Pons (tissue), 1 donor: ENCODE results near the gene SLC39A11.
"Not testable (repeated sequence)": the region's sequence is repeated elsewhere in the genome, so short reads cannot be mapped to it uniquely, and the experiment has no call there.

ENCODE experiments used
- DNase-seq: peaks from one replicate; pipeline ENCODE4 v3.0.0-alpha.2; 2016; ENCODE audit warnings: low spot score

The SLC39A11 gene

DNA sequence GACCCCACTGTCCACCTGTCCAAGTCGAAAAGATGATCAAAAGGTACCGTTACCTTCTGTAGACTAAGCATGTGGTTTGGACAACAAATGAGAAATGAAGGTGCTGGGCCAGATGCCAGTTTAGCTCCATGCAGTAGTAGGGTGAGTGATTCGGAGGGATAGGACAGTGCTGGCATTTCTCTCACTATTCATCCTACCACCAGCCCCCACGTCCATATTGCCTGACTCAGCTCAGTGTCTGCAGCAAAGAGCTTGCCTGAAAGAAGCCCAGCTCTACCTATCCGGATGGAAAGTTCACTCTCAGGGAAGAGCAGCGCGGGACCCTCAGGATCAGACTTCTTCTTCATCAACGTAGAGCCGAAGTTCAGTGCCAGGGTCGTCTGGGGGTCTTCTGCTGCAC, 145.0 kb downstream of the SLC39A11 start:
- DNase-seq, result no peak

DNA sequence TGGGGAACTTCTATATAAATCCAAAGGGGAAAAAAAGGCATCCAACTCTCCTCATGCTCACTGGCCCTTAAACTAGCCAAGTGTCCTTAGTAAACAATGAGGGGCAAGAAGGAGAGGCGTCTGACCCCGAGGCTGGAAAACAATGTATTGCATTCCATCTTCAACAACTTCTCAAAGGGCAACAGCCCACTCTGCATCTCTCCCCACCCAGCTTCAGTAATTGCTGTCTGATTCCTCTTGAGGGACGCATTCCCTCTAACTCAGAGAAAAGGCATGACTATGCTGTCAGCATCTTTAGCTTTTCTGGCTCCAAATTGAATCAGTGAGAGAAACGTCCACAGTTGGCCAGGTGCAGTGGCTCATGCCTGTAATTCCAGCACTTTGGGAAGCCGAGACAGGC, 145.8 kb downstream of the SLC39A11 start:
- no peak for DNase-seq

DNA sequence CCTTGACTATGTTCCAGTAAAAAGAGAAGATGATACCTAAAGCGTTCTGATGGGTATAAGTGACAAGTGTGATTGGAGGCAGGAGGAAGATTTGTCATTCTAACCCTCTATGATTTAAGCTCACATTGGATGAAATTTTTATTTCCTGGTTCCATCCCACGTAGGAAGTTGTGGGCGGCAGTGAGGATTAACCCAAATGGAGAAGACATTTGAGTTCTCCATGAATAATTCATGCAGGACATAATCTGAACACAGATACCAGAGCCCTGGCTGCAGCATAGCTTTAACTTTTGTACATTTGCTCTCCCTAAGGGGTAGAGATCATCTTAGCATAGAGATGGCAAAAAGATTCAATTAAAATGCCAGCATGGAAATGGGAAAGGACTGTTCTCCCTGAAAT, 146.3 kb downstream of the SLC39A11 start:
- no peak for DNase-seq

DNA sequence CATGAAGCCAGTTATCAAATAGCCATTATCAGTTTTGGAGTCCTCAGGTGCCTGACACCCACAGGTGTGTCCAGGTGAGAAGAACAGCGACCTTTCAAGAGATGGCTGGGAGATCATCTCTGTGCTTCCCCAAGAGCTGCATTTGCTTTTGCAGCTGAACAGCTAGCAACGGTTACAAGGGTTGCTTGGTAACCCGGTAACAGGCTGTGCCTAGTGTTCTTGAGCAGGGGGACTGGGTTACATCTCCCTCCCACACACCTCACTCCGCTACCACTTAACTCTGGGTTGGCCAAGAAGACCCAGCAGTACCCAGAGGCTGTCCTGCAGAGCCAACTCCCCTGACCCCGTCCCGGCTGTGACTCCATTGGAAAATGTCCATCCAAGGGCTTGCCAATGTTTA, 147.0 kb downstream of the SLC39A11 start:
- no peak for DNase-seq

DNA sequence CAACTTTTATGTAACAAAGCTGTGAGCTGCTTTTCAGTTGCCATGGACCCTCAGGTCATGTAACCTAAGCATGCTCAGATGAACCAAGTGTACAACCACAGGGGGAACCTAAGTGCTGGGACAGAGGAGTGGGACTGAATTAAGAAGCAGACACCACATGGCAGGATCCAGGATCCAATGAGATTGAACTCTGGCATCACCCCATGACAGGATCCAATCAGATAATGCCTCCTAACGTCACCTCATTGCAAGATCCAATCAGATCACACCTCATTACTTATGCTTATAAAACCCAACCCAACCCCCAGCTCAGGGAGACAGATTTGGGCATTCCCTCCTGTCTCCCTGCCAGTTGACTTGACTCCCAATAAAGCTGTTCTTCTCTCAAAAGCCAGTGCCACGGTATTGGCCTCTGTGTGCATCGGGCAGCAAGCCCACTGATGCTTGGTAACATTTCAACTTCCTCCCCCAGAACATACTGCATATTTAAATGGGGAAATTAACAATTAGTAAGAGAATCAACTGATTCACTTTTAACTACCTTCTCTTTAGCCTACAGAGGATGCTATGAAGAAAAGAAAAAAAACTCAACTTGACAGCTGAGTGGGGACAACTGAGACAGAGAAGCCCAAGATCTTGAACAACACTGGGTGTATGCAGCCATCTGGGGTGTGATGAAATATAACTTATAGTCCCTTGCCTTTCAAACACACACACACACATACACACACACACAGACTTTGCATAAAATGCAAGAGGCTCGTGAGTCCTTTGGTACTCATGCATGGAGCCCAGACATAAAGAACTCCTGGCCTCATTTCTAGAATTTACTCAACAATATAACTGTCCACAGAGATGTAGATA, 148.4 kb downstream of the SLC39A11 start:
- peak; percentile 48 for DNase-seq

DNA sequence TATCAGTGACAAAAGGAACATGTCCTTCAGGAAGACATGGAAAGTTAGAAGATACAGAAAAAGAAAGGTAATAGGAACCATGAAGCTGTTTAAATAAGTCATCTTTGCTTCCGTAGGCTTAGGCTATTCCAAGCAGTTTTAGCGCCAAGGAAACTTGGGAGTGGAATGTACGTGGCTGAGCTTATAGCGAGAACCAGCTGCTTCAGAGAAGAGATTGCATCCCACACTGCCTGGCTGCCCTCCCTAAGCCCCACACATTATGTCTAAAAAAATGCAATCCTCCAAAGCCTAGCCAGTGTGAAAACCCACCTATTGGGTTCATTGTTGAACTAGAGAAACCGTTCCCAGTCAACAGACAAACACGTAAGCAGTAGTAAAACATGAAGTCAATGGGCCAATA, 149.9 kb downstream of the SLC39A11 start:
- DNase-seq, result no peak

DNA sequence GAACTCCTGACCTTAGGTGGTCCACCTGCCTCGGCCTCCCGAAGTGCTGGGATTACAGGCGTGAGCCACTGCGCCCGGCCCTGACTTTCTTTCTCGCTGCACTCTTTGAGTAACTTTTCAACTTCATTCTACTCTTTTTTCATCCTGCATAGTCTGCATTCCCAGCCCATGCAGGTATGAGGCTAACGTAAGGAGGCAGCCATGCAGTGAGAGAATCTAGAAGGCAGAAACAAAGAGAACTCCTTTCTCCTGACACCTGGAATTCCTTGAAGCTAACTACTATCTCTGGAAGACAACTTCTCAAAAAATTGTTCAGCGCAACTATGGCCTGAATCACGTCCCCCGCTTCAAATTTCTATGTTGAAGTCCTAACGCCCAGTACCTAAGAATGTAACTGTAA, 152.0 kb downstream of the SLC39A11 start:
- DNase-seq, result no peak

DNA sequence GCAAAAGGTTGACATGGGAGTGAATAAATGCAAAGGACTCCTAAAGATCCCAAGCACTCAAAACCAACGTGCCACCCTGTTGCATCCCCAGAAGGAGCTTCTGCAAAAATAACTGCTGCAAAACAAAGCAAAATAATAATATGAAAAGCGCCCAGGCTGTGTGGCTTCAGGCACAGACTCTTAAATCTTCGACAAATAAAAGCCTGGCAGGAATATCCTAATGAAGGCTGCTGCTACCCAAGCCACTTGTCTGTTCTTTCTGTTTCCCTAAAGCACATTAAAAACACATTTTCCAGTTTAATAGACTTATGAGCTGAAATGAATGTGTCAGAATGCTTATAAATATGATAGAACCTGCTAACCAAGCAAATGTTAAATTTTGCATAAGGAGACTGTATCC, 154.0 kb downstream of the SLC39A11 start:
- DNase-seq, result no peak

DNA sequence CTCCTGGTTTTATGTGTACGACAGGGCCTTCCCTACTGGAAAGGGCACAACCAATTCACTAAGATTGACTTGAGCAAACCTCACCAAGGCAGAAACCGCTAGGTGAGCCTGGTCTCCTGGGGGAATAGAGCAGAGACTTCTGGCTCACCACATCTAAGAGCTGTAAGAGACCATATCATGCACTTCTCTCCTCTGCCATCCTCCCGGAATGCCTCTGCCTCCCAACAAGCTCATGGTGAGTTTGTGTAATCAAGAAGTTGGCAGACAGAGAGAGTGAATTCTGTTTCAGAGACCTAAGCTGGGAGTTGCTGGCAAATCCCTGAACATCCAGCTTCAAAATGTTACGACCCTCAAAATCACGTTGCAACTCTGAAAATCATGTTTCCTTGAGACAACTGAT, 154.8 kb downstream of the SLC39A11 start:
- peak; percentile 18 for DNase-seq

DNA sequence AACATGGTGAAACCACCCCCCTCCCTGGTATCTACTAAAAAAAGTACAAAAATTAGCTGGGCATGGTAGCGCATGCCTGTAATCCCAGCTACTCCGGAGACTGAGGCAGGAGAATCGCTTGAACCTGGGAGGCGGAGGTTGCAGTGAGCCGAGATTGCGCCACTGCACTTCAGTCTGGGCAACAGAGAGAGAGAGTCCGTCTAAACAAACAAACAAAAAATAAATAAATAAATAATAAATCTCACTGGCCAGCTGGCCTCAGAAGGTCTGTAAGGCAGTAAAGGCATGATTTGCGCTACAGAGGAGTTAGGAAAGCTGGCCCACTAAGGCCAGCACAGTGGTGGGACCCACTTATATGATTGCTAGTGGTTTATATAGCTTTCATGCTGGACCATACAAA, 155.2 kb downstream of the SLC39A11 start:
- not testable (repeated sequence) for DNase-seq

DNA sequence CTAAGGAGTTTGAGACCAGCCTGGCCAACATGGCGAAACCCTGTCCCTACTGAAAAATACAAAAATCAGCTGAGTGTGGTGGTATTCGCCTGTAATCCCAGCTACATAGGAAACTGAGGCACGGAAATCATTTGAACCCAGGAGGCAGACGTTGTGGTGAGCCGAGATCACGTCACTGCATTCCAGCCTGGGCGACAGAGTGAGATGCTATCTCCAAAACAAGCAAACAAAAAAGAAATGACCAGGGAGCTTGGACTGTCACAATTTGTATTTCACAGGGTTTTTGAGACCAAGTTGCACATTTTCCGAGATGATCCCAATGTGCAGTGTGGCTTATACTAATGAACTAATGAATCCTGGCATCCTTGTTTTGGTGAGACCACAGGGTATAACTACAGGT, 156.5 kb downstream of the SLC39A11 start:
- DNase-seq, result no peak

DNA sequence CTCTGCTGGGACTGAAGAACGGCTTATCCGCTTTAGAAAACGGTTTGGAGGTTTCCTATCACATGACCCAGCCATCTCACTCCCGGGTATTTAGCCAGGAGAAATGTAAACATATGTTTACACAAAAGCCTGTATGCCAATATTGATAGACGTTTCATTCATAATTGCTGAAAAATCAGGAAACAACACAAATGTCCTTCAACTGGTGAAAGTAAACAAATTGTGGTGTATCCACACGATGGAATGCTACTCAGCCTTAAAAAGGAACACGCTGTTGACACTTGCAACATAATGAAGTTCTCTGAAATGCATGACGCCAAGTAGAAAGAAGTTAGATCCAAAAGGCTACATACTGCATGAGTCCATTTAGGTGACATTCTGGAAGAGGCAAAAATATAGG, 157.6 kb downstream of the SLC39A11 start:
- no peak for DNase-seq

DNA sequence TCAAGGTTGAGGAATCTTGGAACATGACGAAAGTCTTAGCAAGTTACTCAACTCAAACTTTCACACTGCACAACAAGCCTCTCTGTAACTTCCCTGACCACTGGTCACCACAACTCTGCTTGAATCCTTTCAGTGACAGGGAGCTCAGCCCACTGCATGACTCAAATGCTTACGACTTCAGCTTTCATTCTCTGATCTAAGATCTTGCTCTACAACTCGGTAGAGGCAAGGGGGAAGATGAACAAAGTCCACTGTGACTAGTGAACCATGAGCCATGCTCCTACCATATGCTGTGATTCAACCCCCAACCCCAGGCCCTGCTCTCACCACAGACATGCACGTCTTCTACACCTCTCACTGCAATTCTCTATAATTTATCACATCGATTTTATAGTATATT, 160.9 kb downstream of the SLC39A11 start:
- DNase-seq, result no peak

DNA sequence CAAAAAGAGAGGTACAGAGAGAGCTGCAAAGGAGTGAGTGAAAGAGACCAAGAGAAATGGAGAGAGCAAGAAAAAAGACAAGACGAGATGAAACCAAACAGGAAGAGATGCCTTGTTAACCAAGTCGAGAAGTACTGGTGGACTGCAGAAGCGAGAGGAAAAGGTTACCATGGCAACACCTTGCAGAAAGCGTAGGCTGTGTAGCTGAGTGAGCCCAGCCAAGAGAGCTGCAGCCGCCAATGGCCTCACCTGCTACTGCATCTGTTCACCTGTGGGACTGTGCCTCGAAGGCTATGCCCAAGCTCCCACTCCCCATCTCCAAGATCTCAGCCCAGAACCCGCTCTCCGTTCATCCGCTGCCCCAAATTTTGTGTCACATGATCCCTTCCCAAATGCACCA, 161.3 kb downstream of the SLC39A11 start:
- no peak for DNase-seq

DNA sequence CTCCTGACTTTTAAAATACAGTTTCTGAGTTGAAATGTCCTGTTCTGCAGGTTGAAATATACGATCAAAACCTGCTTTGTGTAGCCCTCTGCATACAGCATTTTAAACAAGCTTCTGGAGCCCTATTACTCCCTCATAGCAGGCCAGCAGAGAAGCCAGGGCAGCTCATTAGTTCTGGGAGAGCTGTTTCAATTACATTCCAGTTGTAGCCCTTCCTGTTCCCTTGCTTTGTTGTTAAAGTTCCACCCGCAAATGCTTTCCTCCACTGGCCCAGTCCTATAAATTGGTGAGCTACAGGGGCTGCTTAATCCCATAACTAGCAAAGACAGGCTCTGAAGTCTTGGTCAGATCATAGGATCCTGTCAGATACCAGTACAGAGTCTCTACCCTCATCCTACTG, 162.5 kb downstream of the SLC39A11 start:
- no peak for DNase-seq

DNA sequence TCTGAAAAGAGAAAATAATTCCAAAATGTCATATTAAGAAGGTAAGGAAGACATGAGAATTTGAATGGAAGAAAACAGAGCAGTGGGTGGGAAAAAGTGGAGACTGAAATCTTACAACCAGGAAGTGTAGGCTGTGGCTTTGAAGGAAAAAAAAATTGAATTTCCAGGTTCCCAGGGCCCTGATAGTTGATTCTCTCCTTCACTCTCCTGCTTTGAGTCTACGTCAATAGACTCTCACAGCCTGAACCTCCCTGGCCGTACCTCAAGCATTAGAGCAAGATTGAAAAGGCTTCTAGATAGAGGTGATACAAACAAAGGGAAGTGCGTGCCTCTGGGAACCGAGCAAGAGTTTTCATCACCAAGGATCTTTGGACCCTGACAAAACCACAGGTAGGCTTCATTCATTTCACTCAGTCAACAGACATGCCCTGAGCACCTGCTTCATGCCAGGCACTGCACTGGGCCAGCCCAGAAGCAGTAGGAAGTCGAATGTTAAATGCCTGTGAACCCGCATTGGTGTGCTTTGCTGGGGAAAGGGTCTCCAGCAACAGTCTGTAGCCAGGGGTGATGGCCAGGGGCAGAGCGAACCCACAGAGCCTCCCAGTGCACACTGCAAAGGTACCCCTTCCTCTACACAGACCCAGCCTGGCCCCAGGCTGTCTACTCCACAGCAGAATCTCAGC, 163.9 kb downstream of the SLC39A11 start:
- DNase-seq, result no peak

DNA sequence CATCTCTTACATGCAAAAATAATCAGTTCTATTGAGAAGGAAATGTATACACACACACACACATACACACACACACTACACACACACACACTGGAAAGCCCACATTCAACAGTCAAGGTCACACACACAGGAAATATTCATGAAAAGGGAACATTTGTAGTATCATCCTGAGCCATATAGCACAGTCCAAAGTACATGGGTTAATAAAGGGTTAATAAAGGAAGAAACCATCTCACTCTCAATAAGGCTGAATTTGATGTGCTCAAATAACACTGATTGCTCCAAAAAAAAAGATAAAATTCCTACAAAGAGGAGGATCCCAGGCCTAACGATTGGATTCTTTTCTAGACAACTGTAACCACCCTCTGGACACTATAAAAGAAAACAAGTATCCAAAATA, 164.7 kb downstream of the SLC39A11 start:
- DNase-seq, result no peak

DNA sequence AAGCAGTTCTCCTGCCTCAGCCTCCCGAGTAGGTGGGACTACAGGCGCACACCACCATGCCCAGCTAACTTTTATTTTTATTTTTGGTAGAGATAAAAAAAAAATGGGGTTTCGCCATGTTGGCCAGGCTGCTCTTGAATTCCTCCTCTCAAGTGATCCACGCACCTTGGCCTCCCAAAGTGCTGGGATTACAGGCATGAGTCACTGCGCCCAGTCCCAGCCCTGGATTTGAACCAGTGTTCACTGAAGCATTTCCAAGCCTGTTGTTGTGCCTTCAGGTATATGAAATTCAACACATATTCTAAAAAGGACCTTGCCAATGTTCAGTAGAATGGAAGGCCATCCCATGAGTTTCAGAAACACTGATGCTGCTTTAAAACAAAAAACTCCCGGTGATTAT, 165.3 kb downstream of the SLC39A11 start:
- DNase-seq, result no peak

DNA sequence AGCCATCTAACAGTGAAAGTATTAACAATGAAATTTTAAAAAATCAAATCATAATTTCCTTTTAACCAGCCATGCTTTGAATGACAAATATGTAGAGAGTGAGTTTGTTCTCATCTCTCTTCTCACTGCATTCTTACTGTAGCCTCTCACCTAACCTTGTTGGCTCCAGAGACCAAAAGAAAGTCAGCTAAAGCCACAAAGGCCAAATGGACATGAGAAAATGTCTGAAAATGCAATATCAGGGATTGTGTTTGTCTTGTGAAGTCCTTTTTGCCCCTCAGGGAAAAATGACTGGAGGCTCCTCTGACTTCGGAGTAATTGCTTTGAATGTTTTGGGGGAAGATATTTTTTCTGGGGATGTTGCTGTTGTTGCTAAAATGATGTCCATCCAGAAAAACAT, 166.3 kb downstream of the SLC39A11 start:
- no peak for DNase-seq

DNA sequence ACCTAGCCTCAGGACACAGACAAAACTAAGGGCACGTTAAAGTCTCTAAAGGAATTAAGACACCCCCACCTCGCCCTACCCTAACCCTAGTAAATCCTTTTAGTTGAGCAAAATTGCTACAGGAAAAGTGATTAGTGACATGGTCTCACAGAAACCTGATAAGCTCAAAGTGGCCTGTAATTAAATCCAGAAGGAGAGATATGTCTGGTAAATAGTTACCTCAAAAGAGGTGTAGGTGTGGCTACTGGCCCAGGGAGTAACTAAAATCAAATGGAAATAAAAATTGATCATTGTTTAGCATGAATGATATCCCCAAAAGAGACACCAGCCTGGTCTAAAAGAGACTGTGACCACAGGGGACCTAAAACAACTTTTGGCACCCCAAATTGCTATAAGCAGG, 168.3 kb downstream of the SLC39A11 start:
- no peak for DNase-seq

DNA sequence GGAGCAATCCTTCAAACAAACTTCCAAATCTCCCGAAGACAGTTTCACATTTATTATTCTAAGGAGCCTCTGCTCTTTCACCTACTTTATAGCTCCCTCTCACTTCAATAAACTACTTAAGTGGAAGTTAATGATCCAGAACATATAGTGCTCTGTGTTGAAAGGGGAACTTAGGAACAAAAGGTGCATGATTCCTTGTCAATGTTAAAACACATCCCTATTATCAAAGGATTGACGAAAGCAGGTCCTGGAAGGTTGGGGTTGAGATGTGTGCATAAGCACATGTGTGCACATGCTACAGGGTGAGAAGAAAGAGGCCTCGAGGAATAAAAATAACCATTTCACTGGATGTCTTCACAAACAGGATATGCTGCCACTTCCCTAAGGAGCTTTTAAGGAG, 170.3 kb downstream of the SLC39A11 start:
- no peak for DNase-seq

DNA sequence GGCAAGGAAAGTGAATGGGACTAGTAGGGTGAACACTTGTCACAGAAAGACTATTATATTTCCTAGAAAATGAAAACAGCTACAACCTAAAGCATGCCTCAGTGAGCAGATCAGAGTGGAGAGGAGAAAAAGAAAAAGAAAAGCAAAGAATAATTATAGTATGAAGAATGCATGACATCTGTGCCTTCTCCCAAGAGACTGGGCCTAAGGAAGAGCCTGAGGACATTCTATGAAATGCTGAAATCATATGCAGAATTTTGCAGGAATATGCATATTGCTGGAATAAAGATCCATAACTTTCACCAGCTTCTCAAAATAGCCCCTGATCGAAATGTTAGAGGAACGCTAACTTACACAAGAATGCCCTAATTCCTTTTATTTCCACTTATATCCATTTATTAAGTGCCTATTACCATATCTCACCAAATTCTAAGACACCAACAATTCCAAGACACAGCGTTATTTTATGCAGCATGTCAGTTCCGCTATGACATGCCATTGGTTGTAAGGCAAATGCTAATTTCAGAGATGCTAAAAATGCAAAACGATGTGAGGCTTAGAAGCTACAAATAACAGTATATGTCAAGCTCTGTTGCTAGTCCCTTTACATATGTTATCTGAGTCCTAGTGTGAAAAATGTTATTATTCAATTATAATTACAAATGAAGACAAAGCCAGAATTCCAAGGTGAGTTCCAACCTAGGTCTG, 171.0 kb downstream of the SLC39A11 start:
- DNase-seq, result no peak

DNA sequence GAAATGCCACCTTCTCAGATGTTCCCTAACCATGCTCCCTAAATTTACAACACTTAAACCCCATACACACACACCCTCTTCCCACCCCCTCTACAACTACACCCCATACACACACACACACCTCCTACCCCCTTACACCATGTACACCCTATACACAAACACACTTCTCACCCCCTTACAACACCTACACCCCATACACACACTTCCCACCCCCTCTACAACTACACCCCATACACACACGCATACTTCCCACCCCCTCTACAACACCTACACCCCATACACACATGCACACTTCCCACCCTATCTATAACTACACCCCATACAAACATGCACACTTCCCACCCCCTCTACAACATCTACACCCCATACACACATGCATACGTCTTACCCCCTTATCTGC, 172.0 kb downstream of the SLC39A11 start:
- no peak for DNase-seq
